Esophagus (tissue), 2 donors: ENCODE measurements around the gene ENC1. TPM values are rescaled to one million over a fixed set of nuclear protein-coding genes. Genes with fewer than 3 reads are reported as not detected.

ENCODE experiments used
- H3K27ac ChIP-seq, 2 donors: one replicate each; pipeline ENCODE4 v1.5.1; 2013; ENCODE audit warnings: low read depth in 2 of 2, mild to moderate bottlenecking in 2 of 2, inconsistent platforms in 1 of 2, low read length in 1 of 2, moderate library complexity in 1 of 2
- H3K27me3 ChIP-seq, 2 donors: one replicate each; pipeline ENCODE4 v1.6.1; 2013; ENCODE audit warnings: low read length in 2 of 2, control low read depth in 1 of 2, mild to moderate bottlenecking in 1 of 2; ENCODE audit not compliant: insufficient read depth in 2 of 2, control insufficient read depth in 1 of 2
- H3K36me3 ChIP-seq, 2 donors: one replicate each; pipeline ENCODE4 v1.6.1; 2013; ENCODE audit warnings: low read length in 1 of 2; ENCODE audit not compliant: control insufficient read depth in 2 of 2, insufficient read depth in 2 of 2
- H3K4me1 ChIP-seq, 2 donors: one replicate each; pipeline ENCODE4 v1.6.1; 2013; ENCODE audit warnings: low read length in 1 of 2; ENCODE audit not compliant: control insufficient read depth in 2 of 2, insufficient read depth in 2 of 2
- H3K4me3 ChIP-seq, 2 donors: one replicate each; pipeline ENCODE4 v1.5.1; 2013; ENCODE audit warnings: low read length in 2 of 2, mild to moderate bottlenecking in 2 of 2, low read depth in 1 of 2, moderate library complexity in 1 of 2
- H3K9me3 ChIP-seq, 2 donors: one replicate each; pipeline ENCODE4 v1.6.1; 2013; ENCODE audit warnings: mild to moderate bottlenecking in 2 of 2, low read depth in 1 of 2, low read length in 1 of 2, moderate library complexity in 1 of 2; ENCODE audit not compliant: control insufficient read depth in 2 of 2, insufficient read depth in 1 of 2
- WGBS, 2 donors: extraction: QIAGEN DNeasy Blood & Tissue Kit; methylation state at CpG; one replicate each; pipeline ENCODE4 v1.1.7; 2013; 5-methylcytosine and 5-hydroxymethylcytosine counted together
- polyA plus RNA-seq, 2 donors: library from polyadenylated mRNA; stranded (reverse); fragments of 200-250 nt; gene quantifications; one replicate each; pipeline ENCODE4 v1.2.3, GENCODE V29; 2013
- donor health status: healthy with polysubstance abuse.
- donor health status: Bipolar disorder and iron deficiency.

The ENC1 gene
- polyA plus RNA-seq, 2 donors = 1.4 to 2.0 TPM

- Histone ChIP-seq H3K9me3 (no peaks in the 10 kb centered on the region), H3K4me1 (peaks cover 2 to 4% of the 10 kb centered on the region in 2 donors), H3K4me3 (no peak overlapping the region), H3K27me3 (no peaks in the 10 kb centered on the region), H3K36me3 (no peaks in the 10 kb centered on the region), H3K27ac (no peak overlapping the region)
- 58 to 68% methylated on average over 4 of the region's 4 CpGs for WGBS, 2 donors
Observed at GRCh38 chr5:74627646-74628279, 12.8 kb downstream of the ENC1 start.

DNA sequence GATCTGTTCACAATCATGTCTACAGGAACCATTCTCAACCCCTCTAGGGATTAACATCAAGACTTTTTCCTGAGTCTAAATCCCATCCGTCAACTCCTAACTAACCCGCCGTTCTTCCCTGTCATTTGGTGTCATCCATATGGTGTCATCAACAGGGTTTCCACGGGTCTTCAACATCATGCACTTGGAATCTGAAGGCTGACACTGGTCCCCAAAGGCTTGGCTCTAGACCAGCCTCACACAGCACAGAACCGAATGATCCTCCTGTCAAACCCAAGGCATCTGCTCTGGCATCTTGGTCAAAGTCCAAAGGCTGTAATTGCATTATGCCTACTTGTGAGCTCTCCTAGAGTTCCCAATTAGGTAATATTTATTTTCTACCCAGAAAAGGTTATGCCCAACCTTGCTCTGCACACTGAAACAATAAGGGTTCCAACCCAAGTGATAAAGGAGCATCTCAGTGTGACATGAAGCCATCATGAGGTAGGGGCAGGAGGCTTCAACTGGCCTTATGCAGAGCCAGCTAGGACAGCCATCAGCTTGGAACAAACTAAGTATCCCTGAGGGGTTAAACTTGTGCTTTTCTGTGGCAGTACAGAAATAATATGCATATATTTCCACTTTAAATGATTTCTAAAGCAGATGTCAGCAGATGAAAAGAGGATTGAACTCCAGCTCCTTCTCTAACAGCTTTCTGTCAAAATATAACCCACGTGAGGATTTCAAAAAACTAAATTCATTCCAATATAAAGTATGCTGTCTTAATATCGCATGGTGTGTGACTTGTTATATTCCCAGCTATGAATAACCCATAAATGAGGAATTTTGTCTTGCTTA, 13.9 kb downstream of the ENC1 start:
- no peaks in the 10 kb centered on the region for H3K9me3 ChIP-seq
- H3K36me3 ChIP-seq = no peaks in the 10 kb centered on the region
- WGBS, 2 donors = 73 to 89% methylated on average over 7 of the region's 7 CpGs
- peaks cover 2 to 4% of the 10 kb centered on the region in 2 donors for H3K4me1 ChIP-seq
- no peak overlapping the region for H3K27ac ChIP-seq
- H3K27me3 ChIP-seq = no peaks in the 10 kb centered on the region
- H3K4me3 ChIP-seq = no peak overlapping the region

DNA sequence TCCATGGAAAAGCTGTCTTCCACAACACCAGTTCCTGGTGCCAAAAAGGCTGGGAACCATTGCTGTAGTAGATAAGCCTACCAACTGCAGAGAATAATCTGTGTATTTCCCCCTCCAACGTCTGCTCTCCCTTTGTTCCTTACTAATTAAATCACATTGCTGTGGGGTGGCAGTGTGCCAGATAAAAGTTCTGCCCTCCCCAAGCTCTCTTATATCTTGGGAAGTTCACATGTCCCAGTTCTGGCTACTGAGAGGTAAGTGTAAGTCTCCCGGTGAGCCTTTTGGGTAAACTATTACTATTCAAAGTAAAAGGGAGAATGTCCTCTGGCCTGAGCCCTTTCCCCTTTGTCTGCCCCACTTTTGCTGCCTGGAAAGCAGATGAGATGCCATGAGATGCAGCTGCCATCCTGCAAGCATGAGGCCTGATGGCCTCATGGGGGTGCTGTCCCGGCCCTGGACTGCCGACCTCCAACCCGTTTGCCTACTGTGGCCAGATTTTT, 14.7 kb downstream of the ENC1 start:
- H3K36me3 ChIP-seq = no peaks in the 10 kb centered on the region
- 60% methylated on average over 5 of the region's 5 CpGs for WGBS, 2 donors
- no peak overlapping the region for H3K27ac ChIP-seq
- H3K9me3 ChIP-seq = no peaks in the 10 kb centered on the region
- no peaks in the 10 kb centered on the region for H3K27me3 ChIP-seq
- H3K4me3 ChIP-seq = no peak overlapping the region
- H3K4me1 ChIP-seq = peaks cover 2 to 4% of the 10 kb centered on the region in 2 donors

- peaks cover 2 to 3% of the 10 kb centered on the region in 2 donors for H3K4me1 ChIP-seq
- H3K4me3 ChIP-seq = no peak overlapping the region
- no peaks in the 10 kb centered on the region for H3K36me3 ChIP-seq
- H3K27me3 ChIP-seq = no peaks in the 10 kb centered on the region
- H3K27ac ChIP-seq = peak overlapping the region in 1 of 2 donors; percentile 47
- WGBS, 2 donors = 81 to 83% methylated on average over 8 of the region's 8 CpGs
- H3K9me3 ChIP-seq = no peaks in the 10 kb centered on the region
Observed at GRCh38 chr5:74624931-74625505, 15.5 kb downstream of the ENC1 start.

GRCh38 chr5:74624501-74624900, 16.0 kb downstream of the ENC1 start:
- H3K4me1 ChIP-seq = peaks cover 2 to 3% of the 10 kb centered on the region in 2 donors
- H3K4me3 ChIP-seq = no peak overlapping the region
- peak overlapping the region in 1 of 2 donors; percentile 73 for H3K27ac ChIP-seq
- no peaks in the 10 kb centered on the region for H3K9me3 ChIP-seq
- no peaks in the 10 kb centered on the region for H3K36me3 ChIP-seq
- WGBS, 2 donors = 59 to 79% methylated on average over 4 of the region's 4 CpGs
- H3K27me3 ChIP-seq = no peaks in the 10 kb centered on the region

DNA sequence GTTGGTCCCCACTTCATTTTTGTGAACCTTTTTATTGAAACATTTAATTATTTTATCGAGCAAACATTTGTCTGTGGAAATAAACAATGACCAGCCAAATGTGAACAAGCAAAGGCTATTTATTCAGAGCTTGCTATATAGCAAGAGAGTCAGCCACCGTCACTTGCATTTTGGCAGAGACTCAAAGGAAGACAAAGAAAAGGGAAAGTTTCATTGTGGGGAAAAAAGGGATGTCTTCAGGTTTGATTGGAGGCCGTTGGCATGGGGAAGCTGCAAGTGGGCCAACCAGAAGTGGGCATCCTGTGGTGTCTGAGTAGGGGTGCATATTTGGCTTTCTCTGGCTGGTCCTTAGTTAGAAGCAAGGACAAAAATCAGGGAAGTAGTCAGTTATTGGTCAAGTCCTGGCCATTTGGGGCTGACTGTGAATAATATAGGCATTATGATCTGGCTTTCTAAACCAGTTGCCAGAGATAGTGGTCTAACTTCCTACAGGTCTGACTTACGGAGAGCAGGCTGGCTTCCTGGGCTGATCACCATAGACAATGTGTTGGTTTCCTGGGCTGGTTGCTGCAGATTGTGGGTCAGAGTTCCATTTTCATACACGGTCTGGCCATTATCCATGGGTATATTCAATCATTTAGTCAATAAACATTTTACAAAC, 16.6 kb downstream of the ENC1 start:
- Histone ChIP-seq H3K4me3 (no peak overlapping the region), H3K27ac (no peak overlapping the region), H3K27me3 (no peaks in the 10 kb centered on the region), H3K36me3 (no peaks in the 10 kb centered on the region), H3K9me3 (no peaks in the 10 kb centered on the region), H3K4me1 (peaks cover 0 to 3% of the 10 kb centered on the region in 2 donors)
- 72 to 79% methylated on average over 5 of the region's 5 CpGs for WGBS, 2 donors

GRCh38 chr5:74623006-74623611, 17.4 kb downstream of the ENC1 start:
- Histone ChIP-seq H3K36me3 (no peaks in the 10 kb centered on the region), H3K27ac (no peak overlapping the region), H3K4me3 (no peak overlapping the region), H3K4me1 (peaks cover 0 to 3% of the 10 kb centered on the region in 2 donors), H3K9me3 (no peaks in the 10 kb centered on the region), H3K27me3 (no peaks in the 10 kb centered on the region)
- WGBS, 2 donors = 83 to 86% methylated on average over 3 of the region's 3 CpGs

GRCh38 chr5:74622122-74622521, 18.4 kb downstream of the ENC1 start:
- H3K9me3 ChIP-seq = no peaks in the 10 kb centered on the region
- no peak overlapping the region for H3K27ac ChIP-seq
- H3K4me1 ChIP-seq = peaks cover 0 to 3% of the 10 kb centered on the region in 2 donors
- H3K36me3 ChIP-seq = no peaks in the 10 kb centered on the region
- WGBS, 2 donors = 53 to 66% methylated on average over 3 of the region's 3 CpGs
- H3K4me3 ChIP-seq = no peak overlapping the region
- H3K27me3 ChIP-seq = no peaks in the 10 kb centered on the region

GRCh38 chr5:74621492-74621891, 19.0 kb downstream of the ENC1 start:
- 61 to 67% methylated on average over 5 of the region's 5 CpGs for WGBS, 2 donors
- H3K27ac ChIP-seq = no peak overlapping the region
- H3K4me3 ChIP-seq = no peak overlapping the region
- peaks cover 0 to 3% of the 10 kb centered on the region in 2 donors for H3K4me1 ChIP-seq
- no peaks in the 10 kb centered on the region for H3K9me3 ChIP-seq
- H3K27me3 ChIP-seq = no peaks in the 10 kb centered on the region
- no peaks in the 10 kb centered on the region for H3K36me3 ChIP-seq
